GM12878 (cell line): Measurements from ENCODE around the gene FAM163A. TPM values are rescaled to one million over a fixed set of nuclear protein-coding genes. Genes with fewer than 3 reads are reported as not detected.

Source experiments
- ATAC-seq: fragments of 200-7000 bp; cut with Tn5 transposase; 3 replicates; pipeline ENCODE4 v1.9.1; 2020; ENCODE audit warnings: mild to moderate bottlenecking, moderate library complexity
- BruUV-seq: library from RNA; stranded (reverse); fragments of 400-500 nt; replicated peaks from 2 replicates; lab custom pipeline; 2021; lab: Mats Ljungman, UMichigan
- CTCF ChIA-PET: fragments of 300-600 bp; sonication (Branson Sonifier 250); formaldehyde crosslinking; extraction: SDS; loops from one replicate; lab custom pipeline; 2021; ENCODE audit warnings: inconsistent platforms; lab: Yijun Ruan, JAX
- POLR2A ChIA-PET: fragments of 350-600 bp; formaldehyde crosslinking; extraction: SDS; loops from one replicate; lab custom pipeline; 2021; ENCODE audit warnings: inconsistent platforms; lab: Charles Lee
- RAD21 ChIA-PET: fragments of 300-600 bp; sonication (Branson Sonifier 250); formaldehyde crosslinking; loops from one replicate; lab custom pipeline; 2023; ENCODE audit warnings: antibody characterized with exemption; ENCODE audit not compliant: unreplicated experiment; lab: Charles Lee
- SMC1A ChIA-PET: fragments of 300-600 bp; sonication (Branson Sonifier 250); formaldehyde crosslinking; loops from one replicate; lab custom pipeline; 2023; ENCODE audit not compliant: unreplicated experiment, uncharacterized antibody; lab: Charles Lee
- DNase-seq: peaks from one replicate; pipeline ENCODE4 v3.0.0-alpha.2; 2011; ENCODE audit warnings: low read depth, low spot score
- FAIRE-seq: peaks from 3 replicates; lab custom pipeline; 2011; peaks lifted over from hg19 to GRCh38; lab: Jason Lieb, UNC
- H2AFZ ChIP-seq: 2 replicates; pipeline ENCODE4 v1.6.0; 2011; ENCODE audit warnings: low read depth, low read length, control low read depth; ENCODE audit not compliant: control insufficient read depth
- H3K27ac ChIP-seq: 2 replicates; pipeline ENCODE4 v1.5.1; 2011; ENCODE audit warnings: control low read depth; ENCODE audit not compliant: control insufficient read depth, insufficient read depth
- H3K27me3 ChIP-seq, 2 experiments: replicated peaks in 1 of 2; 2 replicates each; pipeline versions ENCODE4 v1.6.0 to v1.6.1; 2011; ENCODE audit warnings: low read length in 1 of 2; ENCODE audit not compliant: control insufficient read depth in 2 of 2, insufficient read depth in 2 of 2
- H3K36me3 ChIP-seq, 2 experiments: 2 replicates each; pipeline ENCODE4 v1.5.1; 2011; ENCODE audit warnings: low read length in 1 of 2; ENCODE audit not compliant: control insufficient read depth in 2 of 2, insufficient read depth in 2 of 2
- H3K4me1 ChIP-seq: 2 replicates; pipeline ENCODE4 v1.6.1; 2011; ENCODE audit warnings: mild to moderate bottlenecking, low read length, moderate library complexity, mixed read lengths; ENCODE audit not compliant: control insufficient read depth, insufficient read depth
- H3K4me2 ChIP-seq: 2 replicates; pipeline ENCODE4 v1.6.0; 2011; ENCODE audit warnings: control low read depth; ENCODE audit not compliant: control insufficient read depth, insufficient read depth
- H3K4me3 ChIP-seq: fragments of 200-600 bp; sonication (generic); 2 replicates; pipeline ENCODE4 v1.5.1; 2016
- H3K79me2 ChIP-seq: 2 replicates; pipeline ENCODE4 v1.6.0; 2011; ENCODE audit warnings: low read length; ENCODE audit not compliant: control insufficient read depth, insufficient read depth
- H3K9ac ChIP-seq: 2 replicates; pipeline ENCODE4 v1.8.0; 2011; ENCODE audit warnings: low read length, control low read depth, mixed read lengths; ENCODE audit not compliant: control insufficient read depth, insufficient read depth
- H3K9me3 ChIP-seq: replicated peaks from 3 replicates; pipeline ENCODE4 v1.5.1; 2011; ENCODE audit warnings: mild to moderate bottlenecking, low read length; ENCODE audit not compliant: control insufficient read depth, insufficient read depth
- H4K20me1 ChIP-seq: 2 replicates; pipeline ENCODE4 v1.6.0; 2011; ENCODE audit not compliant: control insufficient read depth, insufficient read depth
- BCL11A ChIP-seq: IDR thresholded peaks from 2 replicates; pipeline ENCODE4 v1.6.1; 2011; ENCODE audit warnings: low read depth, low read length
- CHD2 ChIP-seq: IDR thresholded peaks from 2 replicates; pipeline ENCODE4 v1.6.1; 2011; ENCODE audit warnings: low read depth, low read length, improper control_type of control experiment, borderline replicate concordance
- EED ChIP-seq: sonication (generic); IDR thresholded peaks from 2 replicates; pipeline ENCODE4 v1.6.1; 2016; ENCODE audit warnings: antibody characterized with exemption, low read depth
- IKZF2 ChIP-seq, 2 experiments: fragments of 450-650 bp; IDR thresholded peaks; 2 replicates each; pipeline ENCODE4 v1.6.1; 2017; ENCODE audit warnings: mild to moderate bottlenecking in 2 of 2, moderate library complexity in 2 of 2
- JUNB ChIP-seq: IDR thresholded peaks from 2 replicates; pipeline ENCODE4 v1.6.1; 2016; ENCODE audit warnings: antibody characterized with exemption, mild to moderate bottlenecking
- KLF5 ChIP-seq: fragments of 450-650 bp; IDR thresholded peaks from 2 replicates; pipeline ENCODE4 v1.6.1; 2014; ENCODE audit warnings: mild to moderate bottlenecking; ENCODE audit not compliant: partially characterized antibody
- RB1 ChIP-seq: fragments of 450-650 bp; formaldehyde crosslinking; IDR thresholded peaks from 2 replicates; pipeline ENCODE4 v1.6.1; 2017; ENCODE audit warnings: mild to moderate bottlenecking, borderline replicate concordance
- SMAD5 ChIP-seq: IDR thresholded peaks from 2 replicates; pipeline ENCODE4 v1.6.1; 2016; ENCODE audit warnings: antibody characterized with exemption, low read depth
- STAT3 ChIP-seq: IDR thresholded peaks from 2 replicates; pipeline ENCODE4 v1.6.1; 2011; ENCODE audit warnings: low read depth, low read length, improper control_type of control experiment
- SUZ12 ChIP-seq: fragments of 200-600 bp; sonication (generic); IDR thresholded peaks from one replicate; pipeline ENCODE4 v1.6.1; 2018; ENCODE audit warnings: antibody characterized with exemption, mild to moderate bottlenecking; ENCODE audit not compliant: unreplicated experiment
- TBL1XR1 ChIP-seq: IDR thresholded peaks from 2 replicates; pipeline ENCODE4 v1.6.1; 2012; ENCODE audit warnings: low read depth, low read length, improper control_type of control experiment
- ZNF622 ChIP-seq: fragments of 450-650 bp; IDR thresholded peaks from 2 replicates; pipeline ENCODE4 v1.6.1; 2017; ENCODE audit warnings: mild to moderate bottlenecking, inconsistent platforms
- WGBS: methylation state at CpG from one replicate; pipeline ENCODE4 v1.1.6; 2016; ENCODE audit warnings: low lambda C conversion rate; ENCODE audit not compliant: insufficient replicate concordance, insufficient coverage; ENCODE audit errors: missing lambda C conversion rate; 5-methylcytosine and 5-hydroxymethylcytosine counted together
- in situ Hi-C: fragments of 300-500 bp; cut with MboI; formaldehyde crosslinking; loops from 9 replicates; pipeline ENCODE4 v1.14.3; 2018; ENCODE audit warnings: mixed read lengths
- intact Hi-C: fragments of 100-400 bp; cut with micrococcal nuclease; formaldehyde crosslinking; loops from one replicate; pipeline ENCODE4 v1.14.2; 2022; ENCODE audit not compliant: unreplicated experiment
- polyA plus RNA-seq, 11 experiments: library from polyadenylated mRNA; depleted of rRNA in 4 of 11; unstranded in 6 of 11; stranded (reverse) in 5 of 11; fragments of >200 nt; fragmentation: Nextera tagmentation in 4 of 11; fragmentation: Illumina TruSeq in 1 of 11; extraction: Ambion mirVana in 4 of 11; extraction: Trizol in 1 of 11; gene quantifications; 1 replicate in 1 of 11; 2 replicates in 10 of 11; pipeline versions ENCODE4 v1.2.1 to v1.2.3, GENCODE V29; 2011 to 2016; ENCODE audit warnings: inconsistent platforms in 2 of 11, missing spikeins in 2 of 11, low read depth in 1 of 11
- total RNA-seq, 4 experiments: library from RNA; depleted of rRNA in 3 of 4; stranded (reverse); fragments of >200 nt in 3 of 4; fragmentation: Illumina TruSeq in 1 of 4; extraction: Trizol in 1 of 4; gene quantifications; 2 replicates each; pipeline versions ENCODE4 v1.2.1 to v1.2.3, GENCODE V29; 2013 to 2021
- TF ChIP-seq, protein P1 (sequence below): IDR thresholded peaks from 2 replicates; pipeline ENCODE4 v1.6.1; 2011; ENCODE audit warnings: borderline replicate concordance, low read depth, mild to moderate bottlenecking, moderate library complexity, low read length; ENCODE audit not compliant: insufficient read depth, poor library complexity, severe bottlenecking
- TF ChIP-seq, protein P2 (sequence below): IDR thresholded peaks from 2 replicates; pipeline ENCODE4 v1.6.1; 2011; ENCODE audit warnings: borderline replicate concordance, low read depth, mild to moderate bottlenecking, moderate library complexity, mixed read lengths, low read length; ENCODE audit not compliant: insufficient read depth; ENCODE audit errors: extremely low read length
- TF ChIP-seq, protein P3 (sequence below), 3 experiments: IDR thresholded peaks in 2 of 3; conservative IDR thresholded peaks in 1 of 3; 2 replicates each; pipeline ENCODE4 v1.5.1; 2011; ENCODE audit warnings: low read depth in 3 of 3, low read length in 3 of 3, mild to moderate bottlenecking in 3 of 3, control low read depth in 2 of 3, moderate library complexity in 2 of 3, inconsistent platforms in 1 of 3, mixed read lengths in 1 of 3; ENCODE audit not compliant: control insufficient read depth in 2 of 3, insufficient read depth in 1 of 3; ENCODE audit errors: extremely low read depth in 1 of 3
- TF ChIP-seq, protein P4 (sequence below): fragments of 450-650 bp; IDR thresholded peaks from 2 replicates; pipeline ENCODE4 v1.6.1; 2017; ENCODE audit warnings: low read depth, mild to moderate bottlenecking, moderate library complexity

FAM163A gene
- total and polyA plus RNA-seq, 10 of the 15 experiments (the other 5 are each of a cell fraction or from before 2014, with no cell fraction given), result not detected

DNA sequence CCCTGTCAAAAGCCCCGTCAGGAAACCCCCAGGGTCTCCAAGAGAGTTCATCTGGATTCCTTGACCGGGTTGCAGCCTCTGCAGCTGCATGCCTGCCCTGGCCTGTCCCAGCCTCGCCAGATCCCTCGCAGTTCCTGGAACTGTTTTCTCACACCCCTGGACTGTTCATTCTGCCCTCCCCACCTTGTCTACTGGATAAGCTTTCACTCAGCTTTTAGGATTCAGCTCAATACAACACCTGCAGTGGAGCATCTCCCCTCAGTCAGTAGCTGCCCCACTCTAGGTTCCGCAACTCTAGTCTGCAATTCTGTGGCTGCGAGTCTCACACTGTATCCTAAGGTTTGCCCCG is 67.2 kb downstream of the FAM163A start (continued):
- TF ChIP-seq, protein P1, sequence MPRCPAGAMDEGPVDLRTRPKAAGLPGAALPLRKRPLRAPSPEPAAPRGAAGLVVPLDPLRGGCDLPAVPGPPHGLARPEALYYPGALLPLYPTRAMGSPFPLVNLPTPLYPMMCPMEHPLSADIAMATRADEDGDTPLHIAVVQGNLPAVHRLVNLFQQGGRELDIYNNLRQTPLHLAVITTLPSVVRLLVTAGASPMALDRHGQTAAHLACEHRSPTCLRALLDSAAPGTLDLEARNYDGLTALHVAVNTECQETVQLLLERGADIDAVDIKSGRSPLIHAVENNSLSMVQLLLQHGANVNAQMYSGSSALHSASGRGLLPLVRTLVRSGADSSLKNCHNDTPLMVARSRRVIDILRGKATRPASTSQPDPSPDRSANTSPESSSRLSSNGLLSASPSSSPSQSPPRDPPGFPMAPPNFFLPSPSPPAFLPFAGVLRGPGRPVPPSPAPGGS, result no peak
- no peak for TF ChIP-seq KLF5
- TF ChIP-seq, all 136 proteins: peak for 0

DNA sequence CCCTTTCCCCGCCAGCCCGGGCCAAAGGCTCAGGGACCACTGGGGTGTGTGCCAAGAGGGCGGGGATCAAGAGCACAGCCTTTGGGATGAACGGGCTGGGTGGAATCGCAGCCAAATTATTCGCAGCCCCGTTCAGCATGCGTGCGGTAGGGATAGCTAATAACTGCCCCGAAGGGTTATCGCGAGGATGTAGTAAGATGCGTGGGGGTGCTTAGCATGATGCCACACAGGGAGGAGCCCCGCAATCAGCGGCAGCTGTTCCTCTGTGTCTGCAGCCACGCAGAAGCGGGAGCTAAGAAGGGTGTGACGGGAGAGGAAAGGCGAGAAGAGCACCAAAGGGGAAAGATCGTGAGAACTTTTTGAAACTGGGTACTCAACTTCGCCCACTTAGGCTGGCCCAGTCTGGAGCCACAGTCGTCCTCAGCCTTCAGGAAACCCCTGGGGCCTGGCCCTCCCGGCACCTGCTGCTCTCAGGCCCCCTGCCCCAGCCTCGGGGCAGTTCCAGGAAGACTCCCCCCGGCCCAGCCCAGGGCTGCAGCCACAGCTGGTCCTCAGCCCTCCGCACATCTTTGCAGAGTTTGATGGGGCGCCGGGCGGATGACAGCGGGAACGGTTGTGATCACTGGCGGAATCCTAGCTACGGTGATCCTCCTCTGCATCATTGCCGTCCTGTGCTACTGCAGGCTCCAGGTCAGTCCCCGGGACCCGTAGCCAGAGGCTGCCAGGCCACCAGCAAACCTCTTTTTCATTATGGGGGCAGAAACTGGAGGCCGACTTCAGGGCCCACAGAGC is 69.6 kb downstream of the FAM163A start:
- Histone ChIP-seq H4K20me1 (no peaks in the 10 kb centered on the region), H3K9ac (no peak overlapping the region), H3K4me3 (no peak overlapping the region), H3K27me3 (peaks cover 2 to 12% of the 10 kb centered on the region in 2 experiments), H3K27ac (no peak overlapping the region), H3K9me3 (no peaks in the 10 kb centered on the region), H3K79me2 (no peaks in the 10 kb centered on the region), H2AFZ (no peak overlapping the region), H3K36me3 (no peaks in the 10 kb centered on the region), H3K4me2 (no peak overlapping the region), H3K4me1 (peaks cover 10% of the 10 kb centered on the region)
- intact Hi-C loops (no loop called here), in situ Hi-C loops (loop anchor here (25.0 kb wide), 1 partner anchor 725 kb away; the partner anchor contains the start of gene TOR3A)
- TF ChIP-seq, protein P2, sequence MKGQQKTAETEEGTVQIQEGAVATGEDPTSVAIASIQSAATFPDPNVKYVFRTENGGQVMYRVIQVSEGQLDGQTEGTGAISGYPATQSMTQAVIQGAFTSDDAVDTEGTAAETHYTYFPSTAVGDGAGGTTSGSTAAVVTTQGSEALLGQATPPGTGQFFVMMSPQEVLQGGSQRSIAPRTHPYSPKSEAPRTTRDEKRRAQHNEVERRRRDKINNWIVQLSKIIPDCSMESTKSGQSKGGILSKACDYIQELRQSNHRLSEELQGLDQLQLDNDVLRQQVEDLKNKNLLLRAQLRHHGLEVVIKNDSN, result no peak
- TF ChIP-seq, protein P3, sequence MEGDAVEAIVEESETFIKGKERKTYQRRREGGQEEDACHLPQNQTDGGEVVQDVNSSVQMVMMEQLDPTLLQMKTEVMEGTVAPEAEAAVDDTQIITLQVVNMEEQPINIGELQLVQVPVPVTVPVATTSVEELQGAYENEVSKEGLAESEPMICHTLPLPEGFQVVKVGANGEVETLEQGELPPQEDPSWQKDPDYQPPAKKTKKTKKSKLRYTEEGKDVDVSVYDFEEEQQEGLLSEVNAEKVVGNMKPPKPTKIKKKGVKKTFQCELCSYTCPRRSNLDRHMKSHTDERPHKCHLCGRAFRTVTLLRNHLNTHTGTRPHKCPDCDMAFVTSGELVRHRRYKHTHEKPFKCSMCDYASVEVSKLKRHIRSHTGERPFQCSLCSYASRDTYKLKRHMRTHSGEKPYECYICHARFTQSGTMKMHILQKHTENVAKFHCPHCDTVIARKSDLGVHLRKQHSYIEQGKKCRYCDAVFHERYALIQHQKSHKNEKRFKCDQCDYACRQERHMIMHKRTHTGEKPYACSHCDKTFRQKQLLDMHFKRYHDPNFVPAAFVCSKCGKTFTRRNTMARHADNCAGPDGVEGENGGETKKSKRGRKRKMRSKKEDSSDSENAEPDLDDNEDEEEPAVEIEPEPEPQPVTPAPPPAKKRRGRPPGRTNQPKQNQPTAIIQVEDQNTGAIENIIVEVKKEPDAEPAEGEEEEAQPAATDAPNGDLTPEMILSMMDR (IDR thresholded peaks at IDR 0.05 in 2 of 3, conservative IDR thresholded peaks at IDR 0.05 in 1 of 3; ENCODE audit: control insufficient read depth in 2 of 3, extremely low read depth in 1 of 3, insufficient read depth in 1 of 3, low read depth in 3 of 3, low read length in 3 of 3), result no peak
- no peak for TF ChIP-seq EED
- TF ChIP-seq CHD2, result no peak
- no peak for TF ChIP-seq SUZ12
- no peak for TF ChIP-seq ZNF622
- TF ChIP-seq IKZF2 (IDR thresholded peaks at IDR 0.05), result no peak
- no peak for TF ChIP-seq SMAD5
- TF ChIP-seq, protein P4, sequence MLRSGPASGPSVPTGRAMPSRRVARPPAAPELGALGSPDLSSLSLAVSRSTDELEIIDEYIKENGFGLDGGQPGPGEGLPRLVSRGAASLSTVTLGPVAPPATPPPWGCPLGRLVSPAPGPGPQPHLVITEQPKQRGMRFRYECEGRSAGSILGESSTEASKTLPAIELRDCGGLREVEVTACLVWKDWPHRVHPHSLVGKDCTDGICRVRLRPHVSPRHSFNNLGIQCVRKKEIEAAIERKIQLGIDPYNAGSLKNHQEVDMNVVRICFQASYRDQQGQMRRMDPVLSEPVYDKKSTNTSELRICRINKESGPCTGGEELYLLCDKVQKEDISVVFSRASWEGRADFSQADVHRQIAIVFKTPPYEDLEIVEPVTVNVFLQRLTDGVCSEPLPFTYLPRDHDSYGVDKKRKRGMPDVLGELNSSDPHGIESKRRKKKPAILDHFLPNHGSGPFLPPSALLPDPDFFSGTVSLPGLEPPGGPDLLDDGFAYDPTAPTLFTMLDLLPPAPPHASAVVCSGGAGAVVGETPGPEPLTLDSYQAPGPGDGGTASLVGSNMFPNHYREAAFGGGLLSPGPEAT, result no peak
- TF ChIP-seq BCL11A, result no peak
- TF ChIP-seq STAT3, result no peak
- TF ChIP-seq TBL1XR1, result no peak
- TF ChIP-seq RB1, result no peak
- no peak for TF ChIP-seq JUNB
- POLR2A ChIA-PET, result no interaction called here
- BruUV-seq, result no TSS peak
- 53% methylated on average over 37 of the region's 37 CpGs for WGBS
- no peak for FAIRE-seq
- CTCF ChIA-PET, result interaction anchor here (1.1 to 19.2 kb wide), 5 partner anchors 10 to 368 kb away, joined by 3 to 938 read pairs (median 4); no protein-coding TSS in a partner anchor
- ATAC-seq, result no peak
- no peak for DNase-seq
- RAD21 ChIA-PET, result interaction anchor here (2.4 to 13.1 kb wide), 2 partner anchors 50 to 107 kb away, joined by 9 to 474 read pairs; no protein-coding TSS in a partner anchor
- SMC1A ChIA-PET, result interaction anchor here (3.0 to 10.8 kb wide), 2 partner anchors 103 to 110 kb away, joined by 47 to 295 read pairs; no protein-coding TSS in a partner anchor
